AG10803 (cell line): Measurements from ENCODE around the gene SDSL.

Experiments
- DNase-seq: peaks from one replicate; pipeline ENCODE4 v3.0.0; 2010; ENCODE audit warnings: low read depth
- H3K4me3 ChIP-seq: 2 replicates; pipeline ENCODE4 v1.5.1; 2011; ENCODE audit warnings: mild to moderate bottlenecking, low read length, control low read depth
- CTCF ChIP-seq: conservative IDR thresholded peaks from 2 replicates; pipeline ENCODE4 v1.5.1; 2011; ENCODE audit warnings: mild to moderate bottlenecking, low read length, control low read depth, inconsistent platforms

Gene SDSL

GRCh38 chr12:113408756-113409298, 13.4 kb upstream of the SDSL start:
- TF ChIP-seq CTCF, result no peak
- no peak overlapping the region for H3K4me3 ChIP-seq

GRCh38 chr12:113409462-113410124, 12.6 kb upstream of the SDSL start:
- DNase-seq, result no peak
- TF ChIP-seq CTCF, result no peak
- no peak overlapping the region for H3K4me3 ChIP-seq

More at GRCh38 chr12:113408756-113409298, 13.4 kb upstream of the SDSL start:
- DNase-seq, result no peak

- no peak overlapping the region for H3K4me3 ChIP-seq
- no peak for TF ChIP-seq CTCF
- peak; percentile 37 for DNase-seq
Measured at GRCh38 chr12:113413488-113413939, 8.7 kb upstream of the SDSL start.

GRCh38 chr12:113414519-113415038, 7.6 kb upstream of the SDSL start:
- DNase-seq, result no peak
- H3K4me3 ChIP-seq, result no peak overlapping the region
- no peak for TF ChIP-seq CTCF

- no peak overlapping the region for H3K4me3 ChIP-seq
- TF ChIP-seq CTCF, result no peak
- no peak for DNase-seq
Measured at GRCh38 chr12:113416091-113416754, 6.0 kb upstream of the SDSL start.

GRCh38 chr12:113418213-113418879, 3.8 kb upstream of the SDSL start:
- DNase-seq, result peak; percentile 15
- H3K4me3 ChIP-seq, result no peak overlapping the region
- TF ChIP-seq CTCF, result no peak
